HFF-Myc (cell line): ENCODE measurements around the gene FOXP1.

Source experiments
- DNase-seq: peaks from one replicate; pipeline ENCODE4 v3.0.0-alpha.2; 2011; ENCODE audit warnings: low read depth; ENCODE audit errors: extremely low read depth
- H3K4me3 ChIP-seq: replicated peaks from 2 replicates; pipeline ENCODE4 v1.5.1; 2011; ENCODE audit warnings: low read depth, mild to moderate bottlenecking, control low read depth, low read length
- CTCF ChIP-seq: IDR thresholded peaks from 2 replicates; pipeline ENCODE4 v1.5.1; 2012; ENCODE audit warnings: mild to moderate bottlenecking, low read depth, low read length, control low read depth; ENCODE audit errors: missing control alignments

Gene FOXP1

GRCh38 chr3:70911719-70912118 lies 671.8 kb downstream of the FOXP1 start:
- TF ChIP-seq CTCF: no peak
- no peak overlapping the region for H3K4me3 ChIP-seq
- no peak for DNase-seq

DNA sequence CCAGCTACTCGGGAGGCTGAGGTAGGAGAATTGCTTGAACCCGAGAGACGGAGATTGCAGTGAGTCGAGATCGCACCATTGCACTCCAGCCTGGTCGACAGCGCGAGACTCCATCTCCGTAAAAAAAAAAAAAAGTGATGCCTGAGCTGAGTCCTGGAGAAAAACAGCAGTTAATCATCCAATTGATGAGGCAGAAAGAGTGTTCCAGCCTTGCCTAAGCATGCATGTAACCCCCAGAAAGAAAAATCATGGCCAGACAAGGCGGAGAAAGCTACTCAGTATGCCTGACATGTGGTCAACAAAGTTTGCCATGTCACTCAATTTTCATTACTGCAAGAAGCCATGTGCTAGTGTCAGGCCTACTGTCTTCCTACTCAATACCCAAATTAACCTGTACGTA lies 678.0 kb downstream of the FOXP1 start:
- no peak overlapping the region for H3K4me3 ChIP-seq
- no peak for DNase-seq
- TF ChIP-seq CTCF: no peak
